Chondrocyte (in vitro differentiated cells): ENCODE data around the gene FAM209B. TPM values are rescaled to one million over a fixed set of nuclear protein-coding genes. Genes with fewer than 3 reads are reported as not detected.

Experiments
- DNase-seq: peaks from one replicate; pipeline ENCODE4 v3.0.0; 2021; ENCODE audit warnings: mixed read lengths, low spot score
- H3K27ac Mint-ChIP-seq: one replicate; pipeline ENCODE4 v1.8.0; 2021; ENCODE audit warnings: mild to moderate bottlenecking, moderate library complexity, mixed read lengths; ENCODE audit not compliant: unreplicated experiment
- H3K27me3 Mint-ChIP-seq: 2 replicates; pipeline ENCODE4 v1.8.0; 2021; ENCODE audit warnings: low read depth, mixed read lengths
- H3K36me3 Mint-ChIP-seq: 2 replicates; pipeline ENCODE4 v1.8.0; 2021; ENCODE audit warnings: low read depth, mixed read lengths
- H3K4me1 Mint-ChIP-seq: 2 replicates; pipeline ENCODE4 v1.8.0; 2021; ENCODE audit warnings: low read depth, mild to moderate bottlenecking, mixed read lengths
- H3K4me3 Mint-ChIP-seq: one replicate; pipeline ENCODE4 v1.8.0; 2021; ENCODE audit warnings: mild to moderate bottlenecking, moderate library complexity, mixed read lengths; ENCODE audit not compliant: unreplicated experiment
- H3K9me3 Mint-ChIP-seq: 2 replicates; pipeline ENCODE4 v1.8.0; 2021; ENCODE audit warnings: low read depth, mixed read lengths
- CTCF ChIP-seq: fragments of 200-600 bp; sonication (generic); IDR thresholded peaks from 2 replicates; pipeline ENCODE4 v1.5.0; 2021; ENCODE audit warnings: antibody characterized with exemption, mild to moderate bottlenecking, moderate library complexity
- total RNA-seq: library from RNA; stranded (reverse); gene quantifications from 3 replicates; pipeline ENCODE4 v1.2.1, GENCODE V29; 2021

FAM209B gene
- total RNA-seq, 1 donor from 2014 or later: not detected

- H3K27me3 Mint-ChIP-seq: peaks cover 4% of the 10 kb centered on the region
- no peak for DNase-seq
- H3K4me3 Mint-ChIP-seq: no peak overlapping the region
- peaks cover 3% of the 10 kb centered on the region for H3K9me3 Mint-ChIP-seq
- no peak for TF ChIP-seq CTCF
- no peaks in the 10 kb centered on the region for H3K36me3 Mint-ChIP-seq
- H3K27ac Mint-ChIP-seq: no peak overlapping the region
- H3K4me1 Mint-ChIP-seq: no peaks in the 10 kb centered on the region
Observed at GRCh38 chr20:56572172-56572571, 39.1 kb downstream of the FAM209B start.

- TF ChIP-seq CTCF: no peak
- peak; percentile 35 for DNase-seq
- Mint-ChIP-seq H3K27me3 (peaks cover 4% of the 10 kb centered on the region), H3K9me3 (peaks cover 3% of the 10 kb centered on the region), H3K4me3 (no peak overlapping the region), H3K36me3 (no peaks in the 10 kb centered on the region), H3K27ac (no peak overlapping the region), H3K4me1 (no peaks in the 10 kb centered on the region)
Observed at GRCh38 chr20:56573986-56574385, 40.9 kb downstream of the FAM209B start.

GRCh38 chr20:56574531-56575142 is 41.6 kb downstream of the FAM209B start:
- DNase-seq: peak; percentile 58
- Mint-ChIP-seq H3K27ac (no peak overlapping the region), H3K36me3 (no peaks in the 10 kb centered on the region), H3K4me3 (no peak overlapping the region), H3K9me3 (peaks cover 3% of the 10 kb centered on the region), H3K27me3 (peaks cover 4% of the 10 kb centered on the region), H3K4me1 (no peaks in the 10 kb centered on the region)
- no peak for TF ChIP-seq CTCF

GRCh38 chr20:56575157-56575556 is 42.1 kb downstream of the FAM209B start:
- peak; percentile 56 for DNase-seq
- peaks cover 4% of the 10 kb centered on the region for H3K27me3 Mint-ChIP-seq
- peaks cover 3% of the 10 kb centered on the region for H3K9me3 Mint-ChIP-seq
- H3K4me1 Mint-ChIP-seq: no peaks in the 10 kb centered on the region
- no peak for TF ChIP-seq CTCF
- no peaks in the 10 kb centered on the region for H3K36me3 Mint-ChIP-seq
- H3K4me3 Mint-ChIP-seq: no peak overlapping the region
- H3K27ac Mint-ChIP-seq: no peak overlapping the region

GRCh38 chr20:56575961-56576360 is 42.9 kb downstream of the FAM209B start:
- no peak for TF ChIP-seq CTCF
- Mint-ChIP-seq H3K27me3 (peaks cover 4% of the 10 kb centered on the region), H3K36me3 (no peaks in the 10 kb centered on the region), H3K4me1 (no peaks in the 10 kb centered on the region), H3K9me3 (peaks cover 3% of the 10 kb centered on the region), H3K27ac (no peak overlapping the region), H3K4me3 (no peak overlapping the region)
- DNase-seq: peak; percentile 30
